ENCODE results near the gene SPNS2. TPM values are rescaled to one million over a fixed set of nuclear protein-coding genes. Genes with fewer than 3 reads are reported as not detected.

SPNS2 gene
- total and polyA plus RNA-seq, 2 donors (not counting 1 experiment from before 2014, with no cell fraction given) = 0.17 TPM; not detected in 1

DNA sequence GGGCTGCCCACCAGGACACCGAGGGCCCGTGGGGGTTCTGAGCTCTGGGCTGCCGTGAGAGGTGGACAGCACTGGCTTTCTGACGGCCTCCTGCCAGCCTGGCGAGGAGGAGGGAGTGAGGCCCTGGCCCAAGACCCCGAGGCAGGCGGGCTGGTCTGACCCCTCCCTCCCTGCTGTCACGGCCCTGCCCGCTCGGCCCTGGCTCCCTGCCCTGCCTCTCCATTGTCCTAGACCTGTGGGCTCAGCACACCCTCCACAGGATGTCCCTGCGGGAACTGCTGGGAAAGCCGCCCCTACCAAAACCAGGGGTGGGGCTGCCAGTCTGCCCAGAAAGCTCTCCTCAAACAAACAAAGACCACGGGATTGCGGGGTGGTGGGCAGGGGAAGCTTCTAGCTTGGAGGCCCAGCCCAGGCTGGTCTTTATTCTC, 20.7 kb downstream of the SPNS2 start:
- Histone ChIP-seq H2AFZ (ENCODE audit: low read length) (no peak overlapping the region), H3K9ac (ENCODE audit: insufficient read depth, low read length) (no peak overlapping the region), H3K36me3 (ENCODE audit: control insufficient read depth, insufficient read depth, low read length) (no peaks in the 10 kb centered on the region), H3K79me2 (ENCODE audit: control insufficient read depth, insufficient read depth, low read length) (no peaks in the 10 kb centered on the region), H4K20me1 (ENCODE audit: control insufficient read depth, extremely low read depth, insufficient read depth, low read length) (no peaks in the 10 kb centered on the region), H3K27ac (ENCODE audit: insufficient read depth, low read length) (no peak overlapping the region), H3K4me1 (ENCODE audit: control insufficient read depth, extremely low read depth, insufficient read depth, low read length) (no peaks in the 10 kb centered on the region), H3K27me3 (ENCODE audit: control insufficient read depth, insufficient read depth, low read length) (no peaks in the 10 kb centered on the region), H3K9me3 (ENCODE audit: control insufficient read depth, insufficient read depth, low read depth, low read length) (no peaks in the 10 kb centered on the region), H3K4me2 (ENCODE audit: extremely low read depth, insufficient read depth, low read length) (no peak overlapping the region), H3K4me3 (replicated peaks in 1 of 4; ENCODE audit: control extremely low read depth in 1 of 4, insufficient read depth in 1 of 4, low read depth in 3 of 4, low read length in 4 of 4) (no peak overlapping the region)
- no peak for DNase-seq (ENCODE audit: low read depth in 2 of 2)
- TF ChIP-seq EZH2 (IDR thresholded peaks at IDR 0.05; ENCODE audit: low read length, missing control alignments) = no peak
- no peak for TF ChIP-seq CTCF (conservative IDR thresholded peaks at IDR 0.05 in 1 of 2, IDR thresholded peaks at IDR 0.05 in 1 of 2; ENCODE audit: low read depth in 1 of 2, low read length in 2 of 2)

- Histone ChIP-seq H4K20me1 (ENCODE audit: control insufficient read depth, extremely low read depth, insufficient read depth, low read length) (no peaks in the 10 kb centered on the region), H3K27ac (ENCODE audit: insufficient read depth, low read length) (no peak overlapping the region), H3K27me3 (ENCODE audit: control insufficient read depth, insufficient read depth, low read length) (no peaks in the 10 kb centered on the region), H3K79me2 (ENCODE audit: control insufficient read depth, insufficient read depth, low read length) (no peaks in the 10 kb centered on the region), H3K4me3 (replicated peaks in 1 of 4; ENCODE audit: control extremely low read depth in 1 of 4, insufficient read depth in 1 of 4, low read depth in 3 of 4, low read length in 4 of 4) (no peak overlapping the region), H2AFZ (ENCODE audit: low read length) (no peak overlapping the region), H3K4me1 (ENCODE audit: control insufficient read depth, extremely low read depth, insufficient read depth, low read length) (no peaks in the 10 kb centered on the region), H3K9ac (ENCODE audit: insufficient read depth, low read length) (no peak overlapping the region), H3K9me3 (ENCODE audit: control insufficient read depth, insufficient read depth, low read depth, low read length) (no peaks in the 10 kb centered on the region), H3K4me2 (ENCODE audit: extremely low read depth, insufficient read depth, low read length) (no peak overlapping the region), H3K36me3 (ENCODE audit: control insufficient read depth, insufficient read depth, low read length) (no peaks in the 10 kb centered on the region)
- no peak for DNase-seq (ENCODE audit: low read depth in 2 of 2)
- TF ChIP-seq EZH2 (IDR thresholded peaks at IDR 0.05; ENCODE audit: low read length, missing control alignments) = no peak
- TF ChIP-seq CTCF (conservative IDR thresholded peaks at IDR 0.05 in 1 of 2, IDR thresholded peaks at IDR 0.05 in 1 of 2; ENCODE audit: low read depth in 1 of 2, low read length in 2 of 2) = no peak
Measured at GRCh38 chr17:4520060-4520893, 21.6 kb downstream of the SPNS2 start.

DNA sequence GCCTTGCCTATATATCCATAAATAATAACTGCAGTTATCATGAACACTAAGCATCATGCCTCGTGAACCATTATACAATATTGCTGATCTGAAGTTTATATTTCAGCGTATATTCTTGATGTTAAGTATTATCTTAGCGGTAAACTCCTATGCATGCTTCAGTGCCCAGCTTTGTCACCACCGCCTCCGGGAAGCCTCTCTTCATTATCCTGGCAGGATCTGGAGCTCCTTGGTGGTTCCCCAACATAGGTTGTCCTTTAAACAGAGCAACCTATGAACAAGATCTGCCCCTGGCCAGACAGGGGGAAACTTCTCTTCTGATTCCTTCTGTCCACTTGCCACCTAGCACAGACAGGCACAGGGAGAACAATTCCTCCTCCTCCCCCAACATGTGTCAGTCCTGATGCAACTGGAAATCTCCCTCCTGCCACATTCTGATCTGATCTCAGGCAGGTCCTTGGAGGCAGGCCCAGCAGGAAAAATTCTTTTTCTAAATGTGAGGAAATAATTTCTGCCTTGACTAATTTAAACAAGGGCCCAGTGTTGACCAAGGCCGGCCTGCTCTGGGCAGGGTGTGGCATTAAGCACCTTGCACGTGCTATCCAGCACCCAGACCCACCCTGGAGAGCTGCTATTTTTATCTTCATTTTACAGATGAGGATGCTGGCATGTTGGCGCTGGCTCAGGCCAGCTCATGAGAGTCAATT, 22.4 kb downstream of the SPNS2 start:
- Histone ChIP-seq H2AFZ (ENCODE audit: low read length) (no peak overlapping the region), H3K4me3 (replicated peaks in 1 of 4; ENCODE audit: control extremely low read depth in 1 of 4, insufficient read depth in 1 of 4, low read depth in 3 of 4, low read length in 4 of 4) (no peak overlapping the region), H3K36me3 (ENCODE audit: control insufficient read depth, insufficient read depth, low read length) (no peaks in the 10 kb centered on the region), H3K27ac (ENCODE audit: insufficient read depth, low read length) (no peak overlapping the region), H3K9me3 (ENCODE audit: control insufficient read depth, insufficient read depth, low read depth, low read length) (no peaks in the 10 kb centered on the region), H3K79me2 (ENCODE audit: control insufficient read depth, insufficient read depth, low read length) (no peaks in the 10 kb centered on the region), H3K4me1 (ENCODE audit: control insufficient read depth, extremely low read depth, insufficient read depth, low read length) (no peaks in the 10 kb centered on the region), H4K20me1 (ENCODE audit: control insufficient read depth, extremely low read depth, insufficient read depth, low read length) (no peaks in the 10 kb centered on the region), H3K27me3 (ENCODE audit: control insufficient read depth, insufficient read depth, low read length) (no peaks in the 10 kb centered on the region), H3K4me2 (ENCODE audit: extremely low read depth, insufficient read depth, low read length) (no peak overlapping the region), H3K9ac (ENCODE audit: insufficient read depth, low read length) (no peak overlapping the region)
- TF ChIP-seq EZH2 (IDR thresholded peaks at IDR 0.05; ENCODE audit: low read length, missing control alignments) (no peak), CTCF (conservative IDR thresholded peaks at IDR 0.05 in 1 of 2, IDR thresholded peaks at IDR 0.05 in 1 of 2; ENCODE audit: low read depth in 1 of 2, low read length in 2 of 2) (no peak)
- DNase-seq (ENCODE audit: low read depth in 2 of 2) = no peak
